MM.1S (cell line): ENCODE measurements around the gene BCAR3.

Experiments
- EZH2 ChIP-seq: fragments of 300-600 bp; sonication (generic); optimal IDR thresholded peaks from 2 replicates; pipeline ENCODE3; 2017; ENCODE audit warnings: low read depth, mild to moderate bottlenecking, antibody characterized with exemption, low read length, mixed read lengths
- EZH2phosphoT487 ChIP-seq: fragments of 300-600 bp; sonication (generic); IDR thresholded peaks from 2 replicates; pipeline ENCODE4 v1.6.1; 2018; ENCODE audit warnings: antibody characterized with exemption, low read length
- TF ChIP-seq, protein P1 (sequence below): fragments of 300-600 bp; sonication (generic); IDR thresholded peaks from 2 replicates; pipeline ENCODE4 v1.5.1; 2016; ENCODE audit warnings: antibody characterized with exemption, low read length, mixed read lengths

DNA sequence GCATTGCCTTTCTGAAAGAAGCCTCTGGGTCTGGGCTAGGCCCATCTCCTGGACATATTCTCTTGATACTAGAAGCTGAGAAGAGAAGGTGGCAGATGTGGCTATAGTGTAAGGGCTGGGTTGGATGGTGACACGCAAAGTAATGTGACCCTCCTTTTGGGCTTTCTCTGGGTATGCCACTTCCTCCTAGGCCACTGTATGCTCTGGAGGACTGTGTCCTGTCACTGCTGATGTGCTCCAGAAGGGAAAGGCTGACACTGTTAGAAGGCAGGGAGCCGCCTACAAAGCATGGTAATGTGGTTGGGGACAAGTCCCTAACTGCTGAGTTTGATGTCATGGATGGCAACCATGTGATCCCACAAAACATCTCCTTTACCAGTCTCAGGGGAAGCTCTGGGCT is 112.1 kb downstream of the BCAR3 start:
- no peak for TF ChIP-seq EZH2phosphoT487
- no peak for TF ChIP-seq EZH2
- TF ChIP-seq, protein P1, sequence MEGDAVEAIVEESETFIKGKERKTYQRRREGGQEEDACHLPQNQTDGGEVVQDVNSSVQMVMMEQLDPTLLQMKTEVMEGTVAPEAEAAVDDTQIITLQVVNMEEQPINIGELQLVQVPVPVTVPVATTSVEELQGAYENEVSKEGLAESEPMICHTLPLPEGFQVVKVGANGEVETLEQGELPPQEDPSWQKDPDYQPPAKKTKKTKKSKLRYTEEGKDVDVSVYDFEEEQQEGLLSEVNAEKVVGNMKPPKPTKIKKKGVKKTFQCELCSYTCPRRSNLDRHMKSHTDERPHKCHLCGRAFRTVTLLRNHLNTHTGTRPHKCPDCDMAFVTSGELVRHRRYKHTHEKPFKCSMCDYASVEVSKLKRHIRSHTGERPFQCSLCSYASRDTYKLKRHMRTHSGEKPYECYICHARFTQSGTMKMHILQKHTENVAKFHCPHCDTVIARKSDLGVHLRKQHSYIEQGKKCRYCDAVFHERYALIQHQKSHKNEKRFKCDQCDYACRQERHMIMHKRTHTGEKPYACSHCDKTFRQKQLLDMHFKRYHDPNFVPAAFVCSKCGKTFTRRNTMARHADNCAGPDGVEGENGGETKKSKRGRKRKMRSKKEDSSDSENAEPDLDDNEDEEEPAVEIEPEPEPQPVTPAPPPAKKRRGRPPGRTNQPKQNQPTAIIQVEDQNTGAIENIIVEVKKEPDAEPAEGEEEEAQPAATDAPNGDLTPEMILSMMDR = no peak
